H9 (cell line): ENCODE results near the gene CFAP90. TPM values are rescaled to one million over a fixed set of nuclear protein-coding genes. Genes with fewer than 3 reads are reported as not detected.

Experiments used
- DNase-seq: peaks from one replicate; pipeline ENCODE4 v3.0.0-alpha.2; 2017
- H2AFZ ChIP-seq: one replicate; pipeline ENCODE4 v1.6.1; 2013; ENCODE audit warnings: mild to moderate bottlenecking, low read length, control low read depth, moderate library complexity
- H2AK5ac ChIP-seq: 2 replicates; pipeline ENCODE4 v1.6.1; 2013; ENCODE audit warnings: low read length, control low read depth, mixed read lengths; ENCODE audit not compliant: insufficient read length
- H2BK120ac ChIP-seq: one replicate; pipeline ENCODE4 v1.6.1; 2013; ENCODE audit warnings: low read depth, mild to moderate bottlenecking, low read length, control low read depth, inconsistent platforms; ENCODE audit not compliant: poor library complexity, severe bottlenecking
- H2BK12ac ChIP-seq: 2 replicates; pipeline ENCODE4 v1.6.1; 2013; ENCODE audit warnings: low read length, control low read depth, mixed read lengths, low read depth; ENCODE audit not compliant: insufficient read length
- H2BK15ac ChIP-seq: 2 replicates; pipeline ENCODE4 v1.6.1; 2013; ENCODE audit warnings: low read depth, low read length, control low read depth
- H2BK20ac ChIP-seq: one replicate; pipeline ENCODE4 v1.6.1; 2013; ENCODE audit warnings: low read depth, mild to moderate bottlenecking, low read length, control low read depth, inconsistent platforms; ENCODE audit not compliant: poor library complexity, severe bottlenecking
- H2BK5ac ChIP-seq: 2 replicates; pipeline ENCODE4 v1.6.1; 2013; ENCODE audit warnings: low read length, control low read depth, mixed read lengths; ENCODE audit not compliant: insufficient read length
- H3K14ac ChIP-seq: 2 replicates; pipeline ENCODE4 v1.6.1; 2013; ENCODE audit warnings: low read length, control low read depth; ENCODE audit not compliant: insufficient read depth
- H3K18ac ChIP-seq: 2 replicates; pipeline ENCODE4 v1.6.1; 2013; ENCODE audit warnings: low read depth, mild to moderate bottlenecking, mixed read lengths, low read length, control low read depth; ENCODE audit not compliant: insufficient read length
- H3K23ac ChIP-seq: 2 replicates; pipeline ENCODE4 v1.6.1; 2013; ENCODE audit warnings: low read length, control low read depth, mixed read lengths, low read depth; ENCODE audit not compliant: insufficient read length
- H3K23me2 ChIP-seq: 2 replicates; pipeline ENCODE4 v1.6.1; 2013; ENCODE audit warnings: low read depth, mild to moderate bottlenecking, mixed read lengths, low read length, control low read depth; ENCODE audit not compliant: insufficient read length, poor library complexity, severe bottlenecking
- H3K27ac ChIP-seq: 2 replicates; pipeline ENCODE4 v1.5.1; 2013; ENCODE audit warnings: low read length, control low read depth, mixed read lengths, low read depth; ENCODE audit not compliant: insufficient read length
- H3K27me3 ChIP-seq: 2 replicates; pipeline ENCODE4 v1.6.1; 2013; ENCODE audit warnings: low read length, control low read depth, inconsistent platforms; ENCODE audit not compliant: insufficient read depth
- H3K4ac ChIP-seq: 2 replicates; pipeline ENCODE4 v1.6.1; 2013; ENCODE audit warnings: low read depth, mild to moderate bottlenecking, control low read depth, inconsistent platforms, low read length, moderate library complexity
- H3K4me1 ChIP-seq: 2 replicates; pipeline ENCODE4 v1.6.1; 2013; ENCODE audit warnings: low read length, control low read depth, inconsistent platforms; ENCODE audit not compliant: insufficient read depth
- H3K4me2 ChIP-seq: 2 replicates; pipeline ENCODE4 v1.6.1; 2013; ENCODE audit warnings: low read length, control low read depth, mixed read lengths; ENCODE audit not compliant: insufficient read length, insufficient read depth
- H3K56ac ChIP-seq: 2 replicates; pipeline ENCODE4 v1.6.1; 2013; ENCODE audit warnings: low read depth, mild to moderate bottlenecking, mixed read lengths, low read length, control low read depth; ENCODE audit not compliant: insufficient read length
- H3K79me1 ChIP-seq: 2 replicates; pipeline ENCODE4 v1.6.1; 2013; ENCODE audit warnings: low read depth, mild to moderate bottlenecking, moderate library complexity, low read length, control low read depth, inconsistent platforms; ENCODE audit not compliant: insufficient read depth, poor library complexity, severe bottlenecking
- H3K79me2 ChIP-seq: 2 replicates; pipeline ENCODE4 v1.6.1; 2013; ENCODE audit warnings: low read length, control low read depth, inconsistent platforms; ENCODE audit not compliant: insufficient read depth
- H3K9ac ChIP-seq: 2 replicates; pipeline ENCODE4 v1.6.1; 2013; ENCODE audit warnings: low read length, control low read depth, mixed read lengths; ENCODE audit not compliant: insufficient read length; ENCODE audit errors: extremely low read depth
- H3K9me3 ChIP-seq: one replicate; pipeline ENCODE4 v1.6.1; 2013; ENCODE audit warnings: low read depth, low read length, inconsistent platforms; ENCODE audit not compliant: control insufficient read depth
- H3T11ph ChIP-seq: one replicate; pipeline ENCODE4 v1.6.1; 2013; ENCODE audit warnings: mild to moderate bottlenecking, low read length, control low read depth, inconsistent platforms
- H4K20me1 ChIP-seq: one replicate; pipeline ENCODE4 v1.6.1; 2013; ENCODE audit not compliant: control insufficient read depth, insufficient read length, insufficient read depth
- H4K5ac ChIP-seq: 2 replicates; pipeline ENCODE4 v1.6.1; 2013; ENCODE audit warnings: low read depth, mild to moderate bottlenecking, mixed read lengths, low read length, control low read depth; ENCODE audit not compliant: insufficient read length
- H4K8ac ChIP-seq: replicated peaks from 2 replicates; pipeline ENCODE4 v1.6.1; 2013; ENCODE audit warnings: low read length, control low read depth, mixed read lengths, low read depth; ENCODE audit not compliant: insufficient read length
- H4K91ac ChIP-seq: 2 replicates; pipeline ENCODE4 v1.6.1; 2013; ENCODE audit warnings: low read depth, mild to moderate bottlenecking, moderate library complexity, mixed read lengths, low read length, control low read depth; ENCODE audit not compliant: insufficient read length
- H3K27ac Mint-ChIP-seq, 3 experiments: 2 replicates in 2 of 3; 3 replicates in 1 of 3; pipeline ENCODE4 v1.8.0; 2020 to 2021; ENCODE audit warnings: mixed read lengths in 3 of 3, mild to moderate bottlenecking in 1 of 3, moderate library complexity in 1 of 3
- H3K27me3 Mint-ChIP-seq: 2 replicates; pipeline ENCODE4 v1.8.0; 2021; ENCODE audit warnings: low read depth, mild to moderate bottlenecking, moderate library complexity, mixed read lengths
- H3K36me3 Mint-ChIP-seq, 3 experiments: 2 replicates in 2 of 3; 3 replicates in 1 of 3; pipeline ENCODE4 v1.8.0; 2020 to 2021; ENCODE audit warnings: low read depth in 3 of 3, mixed read lengths in 3 of 3; ENCODE audit not compliant: insufficient read depth in 1 of 3
- H3K4me1 Mint-ChIP-seq, 2 experiments: 2 replicates each; pipeline ENCODE4 v1.8.0; 2020; ENCODE audit warnings: mixed read lengths in 2 of 2
- H3K4me3 Mint-ChIP-seq, 2 experiments: 2 replicates in 1 of 2; 3 replicates in 1 of 2; pipeline ENCODE4 v1.8.0; 2020 to 2021; ENCODE audit warnings: mild to moderate bottlenecking in 2 of 2, mixed read lengths in 2 of 2, moderate library complexity in 1 of 2
- H3K9me3 Mint-ChIP-seq, 2 experiments: 2 replicates in 1 of 2; 3 replicates in 1 of 2; pipeline ENCODE4 v1.8.0; 2020; ENCODE audit warnings: mild to moderate bottlenecking in 2 of 2, mixed read lengths in 2 of 2, moderate library complexity in 1 of 2
- CTCF ChIP-seq: fragments of 200-600 bp; sonication (generic); conservative IDR thresholded peaks from 3 replicates; pipeline ENCODE4 v1.8.0; 2021; ENCODE audit warnings: antibody characterized with exemption, mild to moderate bottlenecking
- WGBS: extraction: QIAGEN DNeasy Blood & Tissue Kit; methylation state at CpG from one replicate; pipeline ENCODE4 v1.1.7; 2013; ENCODE audit warnings: missing lambda C conversion rate, low lambda C conversion rate, mixed read lengths; ENCODE audit not compliant: insufficient read length; ENCODE audit errors: extremely low coverage; 5-methylcytosine and 5-hydroxymethylcytosine counted together
- total RNA-seq: library from RNA; stranded (reverse); gene quantifications from 2 replicates; pipeline ENCODE4 v1.2.1, GENCODE V29; 2021

CFAP90 gene
- total RNA-seq, 1 experiment from 2014 or later, result 0.44 TPM

- Histone ChIP-seq H2BK5ac (no peak overlapping the region), H2AFZ (no peak overlapping the region), H3K9ac (no peak overlapping the region), H4K8ac (no peak overlapping the region), H3K27ac (no peak overlapping the region), H3K18ac (no peak overlapping the region), H2BK120ac (no peak overlapping the region), H3K9me3 (no peaks in the 10 kb centered on the region), H3K14ac (no peak overlapping the region), H2BK15ac (no peak overlapping the region), H2BK12ac (no peak overlapping the region), H3K27me3 (no peaks in the 10 kb centered on the region), H4K5ac (no peak overlapping the region), H2AK5ac (no peak overlapping the region), H3K79me2 (peaks cover 22% of the 10 kb centered on the region), H3K4me2 (no peak overlapping the region), H2BK20ac (no peak overlapping the region), H3K79me1 (peaks cover 4% of the 10 kb centered on the region), H3K4ac (no peak overlapping the region), H3K4me1 (no peaks in the 10 kb centered on the region), H3K56ac (no peak overlapping the region), H3T11ph (no peak overlapping the region), H4K91ac (no peak overlapping the region), H4K20me1 (no peaks in the 10 kb centered on the region), H3K23ac (no peak overlapping the region), H3K23me2 (peaks cover 4% of the 10 kb centered on the region)
- Mint-ChIP-seq H3K9me3 (no peaks in the 10 kb centered on the region), H3K4me1 (peaks cover 12 to 14% of the 10 kb centered on the region in 2 experiments), H3K27ac (0 out of 7 replicates have a peak overlapping the region, but pooled peaks of 1 of the 3 experiments have one; percentile 63), H3K4me3 (no peak overlapping the region), H3K36me3 (peaks cover 19 to 67% (median 51%) of the 10 kb centered on the region in 3 experiments), H3K27me3 (no peaks in the 10 kb centered on the region)
- no CpG with 5 or more reads among the region's 9 CpGs for WGBS
- DNase-seq, result no peak
- TF ChIP-seq CTCF, result no peak
Measured at GRCh38 chr5:7873216-7873615, 22.3 kb upstream of the CFAP90 start.
